ENCODE measurements around the gene POLE2. TPM values are rescaled to one million over a fixed set of nuclear protein-coding genes. Genes with fewer than 3 reads are reported as not detected.
A peak's percentile ranks its signal among the peaks of the same experiment; 100 is the strongest.

The POLE2 gene
- total and polyA plus RNA-seq, 2 of the 13 experiments (the other 11 are each of a cell fraction or from before 2014, with no cell fraction given), result 16.6 to 37.0 TPM

DNA sequence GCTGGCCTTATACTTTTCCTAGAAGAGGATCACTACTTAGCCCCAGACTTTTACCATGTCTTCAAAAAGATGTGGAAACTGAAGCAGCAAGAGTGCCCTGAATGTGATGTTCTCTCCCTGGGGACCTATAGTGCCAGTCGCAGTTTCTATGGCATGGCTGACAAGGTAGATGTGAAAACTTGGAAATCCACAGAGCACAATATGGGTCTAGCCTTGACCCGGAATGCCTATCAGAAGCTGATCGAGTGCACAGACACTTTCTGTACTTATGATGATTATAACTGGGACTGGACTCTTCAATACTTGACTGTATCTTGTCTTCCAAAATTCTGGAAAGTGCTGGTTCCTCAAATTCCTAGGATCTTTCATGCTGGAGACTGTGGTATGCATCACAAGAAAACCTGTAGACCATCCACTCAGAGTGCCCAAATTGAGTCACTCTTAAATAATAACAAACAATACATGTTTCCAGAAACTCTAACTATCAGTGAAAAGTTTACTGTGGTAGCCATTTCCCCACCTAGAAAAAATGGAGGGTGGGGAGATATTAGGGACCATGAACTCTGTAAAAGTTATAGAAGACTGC lies 65.9 kb downstream of the POLE2 start:
- Histone ChIP-seq H4K20me1 (ENCODE audit: insufficient read depth, low read length) (peaks cover 12% of the 10 kb centered on the region), H2AFZ (ENCODE audit: low read length) (no peak overlapping the region), H3K36me3 (replicated peaks in 1 of 2; ENCODE audit: control insufficient read depth in 1 of 2, insufficient read depth in 2 of 2, low read length in 2 of 2) (peaks cover 0 to 18% of the 10 kb centered on the region in 2 experiments; a peak in 2 of 5 replicates), H3K79me2 (ENCODE audit: insufficient read depth, low read length) (peaks cover 60% of the 10 kb centered on the region), H3K27ac (ENCODE audit: extremely low read length, insufficient read depth, low read length) (peak overlapping the region; percentile 94), H3K9me3 (ENCODE audit: low read length) (no peaks in the 10 kb centered on the region), H3K4me2 (ENCODE audit: low read depth, low read length) (peak overlapping the region; percentile 95), H3K4me3 (replicated peaks in 1 of 3; ENCODE audit: insufficient read depth in 1 of 3, low read depth in 2 of 3, low read length in 3 of 3) (peak overlapping the region; percentile 81 to 92 (median 86)), H3K9ac (ENCODE audit: insufficient read depth, low read depth, low read length) (peak overlapping the region; percentile 96), H3K4me1 (ENCODE audit: insufficient read depth, low read length) (peaks cover 50% of the 10 kb centered on the region), H3K27me3 (ENCODE audit: control insufficient read depth in 1 of 2, insufficient read depth in 2 of 2, low read length in 2 of 2) (no peaks in the 10 kb centered on the region; a peak in 1 of 5 replicates)
- DNase-seq (ENCODE audit: low spot score), result no peak
- TSS peak; percentile 74 for BruUV-seq (replicated peaks)
- ATAC-seq, result no peak
- intact Hi-C loops (cut with micrococcal nuclease; ENCODE audit: unreplicated experiment) (no loop called here), in situ Hi-C loops (cut with HindIII; ENCODE audit: extremely low pct_ligation_motif_present, low pct_unique_long_range_greater_than_20kb) (no loop called here)
- ChIA-PET CTCF (ENCODE audit: low intra/inter-chr PET ratio, low total read pairs) (no interaction called here), POLR2A (interaction anchor here (2.0 to 3.4 kb wide), 8 partner anchors 9 to 146 kb away, joined by 10 to 65 read pairs (median 40); partner anchors contain the start of genes DNAAF2, KLHDC2, LRR1 and RPS29)
- no peak for FAIRE-seq
- 0% methylated on average over 2 of the region's 3 CpGs for WGBS (ENCODE audit: low lambda C conversion rate)
- TF ChIP-seq KAT8 (CRISPR knock-in tag; IDR thresholded peaks at IDR 0.05) (0 out of 2 replicates have a peak, but pooled peaks have one; percentile 18), SOX6 (IDR thresholded peaks at IDR 0.05) (no peak), SOX6 (CRISPR knock-in tag; IDR thresholded peaks at IDR 0.05) (0 out of 2 replicates have a peak, but pooled peaks have one; percentile 2), HMG20A (CRISPR knock-in tag; IDR thresholded peaks at IDR 0.05; ENCODE audit: borderline replicate concordance) (no peak), TARDBP (CRISPR knock-in tag; IDR thresholded peaks at IDR 0.05) (peak; percentile 3; the same call in 1 of the 2 replicates), DNMT1 (CRISPR knock-in tag; IDR thresholded peaks at IDR 0.05) (no peak)

GRCh38 chr14:49621114-49621881 lies 66.7 kb downstream of the POLE2 start:
- intact Hi-C loops (cut with micrococcal nuclease; ENCODE audit: unreplicated experiment) (loop anchor here (2.0 kb wide), 2 partner anchors 24 to 34 kb away; partner anchors contain the start of gene RPS29), in situ Hi-C loops (cut with HindIII; ENCODE audit: extremely low pct_ligation_motif_present, low pct_unique_long_range_greater_than_20kb) (no loop called here)
- Histone ChIP-seq H2AFZ (ENCODE audit: low read length) (no peak overlapping the region), H3K27me3 (ENCODE audit: control insufficient read depth in 1 of 2, insufficient read depth in 2 of 2, low read length in 2 of 2) (no peaks in the 10 kb centered on the region; a peak in 1 of 5 replicates), H3K9ac (ENCODE audit: insufficient read depth, low read depth, low read length) (peak overlapping the region; percentile 96), H3K9me3 (ENCODE audit: low read length) (no peaks in the 10 kb centered on the region), H3K4me2 (ENCODE audit: low read depth, low read length) (peak overlapping the region; percentile 95), H3K36me3 (replicated peaks in 1 of 2; ENCODE audit: control insufficient read depth in 1 of 2, insufficient read depth in 2 of 2, low read length in 2 of 2) (peaks cover 0 to 17% of the 10 kb centered on the region in 2 experiments; a peak in 2 of 5 replicates), H4K20me1 (ENCODE audit: insufficient read depth, low read length) (peaks cover 12% of the 10 kb centered on the region), H3K4me3 (replicated peaks in 1 of 3; ENCODE audit: insufficient read depth in 1 of 3, low read depth in 2 of 3, low read length in 3 of 3) (peak overlapping the region; percentile 81 to 92 (median 86)), H3K79me2 (ENCODE audit: insufficient read depth, low read length) (peaks cover 58% of the 10 kb centered on the region), H3K4me1 (ENCODE audit: insufficient read depth, low read length) (peaks cover 58% of the 10 kb centered on the region), H3K27ac (ENCODE audit: extremely low read length, insufficient read depth, low read length) (peak overlapping the region; percentile 94)
- ChIA-PET POLR2A (interaction anchor here (0.7 to 3.4 kb wide), 18 partner anchors 9 to 233 kb away, joined by 3 to 65 read pairs (median 10); partner anchors contain the start of genes DNAAF2, KLHDC2, LRR1 and NEMF), CTCF (ENCODE audit: low intra/inter-chr PET ratio, low total read pairs) (no interaction called here)
- FAIRE-seq (no peak), DNase-seq (ENCODE audit: low spot score) (no peak), ATAC-seq (peak; percentile 29)
- BruUV-seq (replicated peaks), result no TSS peak
- 3% methylated on average over 10 of the region's 65 CpGs for WGBS (ENCODE audit: low lambda C conversion rate)
- TF ChIP-seq ZNF274 (CRISPR knock-in tag; IDR thresholded peaks at IDR 0.05), result peak; percentile 77; the same call in 1 of the 2 replicates
- TF ChIP-seq HOXD1 (CRISPR knock-in tag; IDR thresholded peaks at IDR 0.05), result no peak
- TF ChIP-seq ATF7 (IDR thresholded peaks at IDR 0.05), result no peak
- no peak for TF ChIP-seq ATF7 (CRISPR knock-in tag; IDR thresholded peaks at IDR 0.05)
- TF ChIP-seq, protein P1, sequence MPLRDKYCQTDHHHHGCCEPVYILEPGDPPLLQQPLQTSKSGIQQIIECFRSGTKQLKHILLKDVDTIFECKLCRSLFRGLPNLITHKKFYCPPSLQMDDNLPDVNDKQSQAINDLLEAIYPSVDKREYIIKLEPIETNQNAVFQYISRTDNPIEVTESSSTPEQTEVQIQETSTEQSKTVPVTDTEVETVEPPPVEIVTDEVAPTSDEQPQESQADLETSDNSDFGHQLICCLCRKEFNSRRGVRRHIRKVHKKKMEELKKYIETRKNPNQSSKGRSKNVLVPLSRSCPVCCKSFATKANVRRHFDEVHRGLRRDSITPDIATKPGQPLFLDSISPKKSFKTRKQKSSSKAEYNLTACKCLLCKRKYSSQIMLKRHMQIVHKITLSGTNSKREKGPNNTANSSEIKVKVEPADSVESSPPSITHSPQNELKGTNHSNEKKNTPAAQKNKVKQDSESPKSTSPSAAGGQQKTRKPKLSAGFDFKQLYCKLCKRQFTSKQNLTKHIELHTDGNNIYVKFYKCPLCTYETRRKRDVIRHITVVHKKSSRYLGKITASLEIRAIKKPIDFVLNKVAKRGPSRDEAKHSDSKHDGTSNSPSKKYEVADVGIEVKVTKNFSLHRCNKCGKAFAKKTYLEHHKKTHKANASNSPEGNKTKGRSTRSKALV (CRISPR knock-in tag; IDR thresholded peaks at IDR 0.05), result peak; percentile 29; the same call in 1 of the 2 replicates
- TF ChIP-seq HNF4A (CRISPR knock-in tag; IDR thresholded peaks at IDR 0.05), result peak; percentile 81
- no peak for TF ChIP-seq ZNF225 (CRISPR knock-in tag; IDR thresholded peaks at IDR 0.05)
- TF ChIP-seq PHF5A (CRISPR knock-in tag; IDR thresholded peaks at IDR 0.05; ENCODE audit: low read depth, unreplicated experiment), result no peak
- TF ChIP-seq, protein P2, sequence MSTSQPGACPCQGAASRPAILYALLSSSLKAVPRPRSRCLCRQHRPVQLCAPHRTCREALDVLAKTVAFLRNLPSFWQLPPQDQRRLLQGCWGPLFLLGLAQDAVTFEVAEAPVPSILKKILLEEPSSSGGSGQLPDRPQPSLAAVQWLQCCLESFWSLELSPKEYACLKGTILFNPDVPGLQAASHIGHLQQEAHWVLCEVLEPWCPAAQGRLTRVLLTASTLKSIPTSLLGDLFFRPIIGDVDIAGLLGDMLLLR (CRISPR knock-in tag; IDR thresholded peaks at IDR 0.05), result no peak
- no peak for TF ChIP-seq NFE2L1 (CRISPR knock-in tag; IDR thresholded peaks at IDR 0.05; ENCODE audit: borderline replicate concordance)
